HepG2 (cell line): Measurements from ENCODE around the gene UBL7. TPM values are rescaled to one million over a fixed set of nuclear protein-coding genes. Genes with fewer than 3 reads are reported as not detected.

ENCODE experiments used
- ARNTL ChIP-seq: sonication (generic); formaldehyde crosslinking; IDR thresholded peaks from 2 replicates; pipeline ENCODE4 v1.4.0; 2020; ENCODE audit warnings: mild to moderate bottlenecking, missing genetic modification reagents
- ASH2L ChIP-seq: fragments of 300-600, 200-600 bp; sonication (generic); IDR thresholded peaks from 2 replicates; pipeline ENCODE4 v1.7.0; 2017; ENCODE audit warnings: low read depth, mild to moderate bottlenecking, moderate library complexity, mixed read lengths, low read length; ENCODE audit not compliant: insufficient read length
- GTF2F1 ChIP-seq: fragments of 150-350 bp; IDR thresholded peaks from 2 replicates; pipeline ENCODE4 v1.6.1; 2014; ENCODE audit warnings: low read length
- HDAC2 ChIP-seq: sonication (generic); formaldehyde crosslinking; IDR thresholded peaks from 2 replicates; pipeline ENCODE4 v1.4.0; 2020; ENCODE audit warnings: missing genetic modification reagents
- JDP2 ChIP-seq: sonication (generic); formaldehyde crosslinking; IDR thresholded peaks from 2 replicates; pipeline ENCODE4 v1.8.1; 2022; ENCODE audit warnings: missing genetic modification reagents, borderline replicate concordance
- JUN ChIP-seq: sonication (generic); formaldehyde crosslinking; IDR thresholded peaks from 2 replicates; pipeline ENCODE4 v1.4.0; 2020; ENCODE audit warnings: mild to moderate bottlenecking, missing genetic modification reagents
- JUND ChIP-seq: sonication (generic); formaldehyde crosslinking; IDR thresholded peaks from 2 replicates; pipeline ENCODE4 v1.8.0; 2022; ENCODE audit warnings: mild to moderate bottlenecking, missing genetic modification reagents
- MAF1 ChIP-seq: sonication (generic); formaldehyde crosslinking; IDR thresholded peaks from 2 replicates; pipeline ENCODE4 v1.5.0; 2020; ENCODE audit warnings: missing genetic modification reagents, borderline replicate concordance
- MEF2D ChIP-seq: sonication (generic); formaldehyde crosslinking; IDR thresholded peaks from 2 replicates; pipeline ENCODE4 v1.5.1; 2020; ENCODE audit warnings: mild to moderate bottlenecking, missing genetic modification reagents
- MIXL1 ChIP-seq: IDR thresholded peaks from 2 replicates; pipeline ENCODE4 v1.6.1; 2016
- POGK ChIP-seq: sonication (generic); formaldehyde crosslinking; conservative IDR thresholded peaks from 2 replicates; pipeline ENCODE4 v1.8.0; 2022; ENCODE audit warnings: mild to moderate bottlenecking, moderate library complexity, missing genetic modification reagents
- POLR2AphosphoS2 ChIP-seq: IDR thresholded peaks from 2 replicates; pipeline ENCODE4 v1.6.1; 2011; ENCODE audit warnings: low read depth, low read length, improper control_type of control experiment
- PTBP1 ChIP-seq: fragments of 200-400 bp; formaldehyde crosslinking; IDR thresholded peaks from 2 replicates; pipeline ENCODE4 v1.6.1; 2018; ENCODE audit warnings: low read length, low read depth; ENCODE audit not compliant: poor library complexity, severe bottlenecking
- RFX5 ChIP-seq: IDR thresholded peaks from 2 replicates; pipeline ENCODE4 v1.6.1; 2011; ENCODE audit warnings: low read depth, low read length, improper control_type of control experiment
- ZBTB1 ChIP-seq: sonication (generic); formaldehyde crosslinking; IDR thresholded peaks from 2 replicates; pipeline ENCODE4 v1.4.0; 2020; ENCODE audit warnings: missing genetic modification reagents, borderline replicate concordance
- ZHX1 ChIP-seq: sonication (generic); formaldehyde crosslinking; IDR thresholded peaks from 2 replicates; pipeline ENCODE4 v1.8.1; 2022; ENCODE audit warnings: low read depth, mild to moderate bottlenecking, missing genetic modification reagents
- ZNF12 ChIP-seq: sonication (generic); formaldehyde crosslinking; IDR thresholded peaks from 2 replicates; pipeline ENCODE4 v1.5.0; 2020; ENCODE audit warnings: missing genetic modification reagents
- ZNF121 ChIP-seq: sonication (generic); formaldehyde crosslinking; IDR thresholded peaks from 2 replicates; pipeline ENCODE4 v1.5.0; 2020; ENCODE audit warnings: mild to moderate bottlenecking, missing genetic modification reagents
- ZNF253 ChIP-seq: sonication (generic); formaldehyde crosslinking; IDR thresholded peaks from 2 replicates; pipeline ENCODE4 v1.8.0; 2022; ENCODE audit warnings: mild to moderate bottlenecking, missing genetic modification reagents, borderline replicate concordance
- ZNF510 ChIP-seq: sonication (generic); formaldehyde crosslinking; IDR thresholded peaks from 2 replicates; pipeline ENCODE4 v1.4.0; 2020; ENCODE audit warnings: low read depth, mild to moderate bottlenecking, missing genetic modification reagents
- ZNF512B ChIP-seq: sonication (generic); formaldehyde crosslinking; IDR thresholded peaks from 2 replicates; pipeline ENCODE4 v1.5.1; 2020; ENCODE audit warnings: missing genetic modification reagents, mild to moderate bottlenecking, borderline replicate concordance
- ZNF672 ChIP-seq: sonication (generic); formaldehyde crosslinking; IDR thresholded peaks from 2 replicates; pipeline ENCODE4 v1.8.1; 2022; ENCODE audit warnings: missing genetic modification reagents
- ZNF713 ChIP-seq: sonication (generic); formaldehyde crosslinking; IDR thresholded peaks from 2 replicates; pipeline ENCODE4 v1.4.0; 2020; ENCODE audit warnings: mild to moderate bottlenecking, missing genetic modification reagents
- polyA plus RNA-seq, 8 experiments: library from polyadenylated mRNA; depleted of rRNA in 3 of 8; stranded (reverse) in 7 of 8; unstranded in 1 of 8; fragments of >200 nt; fragmentation: Illumina TruSeq in 4 of 8; extraction: Trizol in 4 of 8; gene quantifications; 2 replicates each; pipeline versions ENCODE4 v1.2.1 to v1.2.3, GENCODE V29; 2011 to 2016; ENCODE audit warnings: low read depth in 4 of 8, missing spikeins in 1 of 8, mixed read lengths in 1 of 8; ENCODE audit not compliant: insufficient read depth in 1 of 8
- total RNA-seq, 5 experiments: library from RNA; depleted of rRNA; stranded (reverse); fragments of >200 nt; fragmentation: Illumina TruSeq; extraction: Trizol; gene quantifications; 2 replicates each; pipeline ENCODE4 v1.2.3, GENCODE V29; 2016; ENCODE audit warnings: low read depth in 1 of 5

The UBL7 gene
- total and polyA plus RNA-seq, 2 of the 13 experiments (the other 11 are each of a cell fraction or from before 2014, with no cell fraction given) = 55.0 to 63.5 TPM

GRCh38 chr15:74443100-74443909 is 17.7 kb downstream of the UBL7 start (continued):
- TF ChIP-seq ZNF512B (CRISPR knock-in tag) (no peak), ZBTB1 (no peak), ZNF12 (CRISPR knock-in tag) (peak; percentile 80; the same call in 1 of the 2 replicates), GTF2F1 (no peak), JUN (peak; percentile 68; the same call in 1 of the 2 replicates), JUND (no peak; the same call in 1 of the 2 replicates), RFX5 (no peak), ZNF713 (CRISPR knock-in tag) (no peak), ZNF672 (CRISPR knock-in tag) (no peak), MEF2D (CRISPR knock-in tag) (peak; percentile 76), HDAC2 (CRISPR knock-in tag) (peak; percentile 97), ZNF510 (CRISPR knock-in tag) (no peak), JDP2 (CRISPR knock-in tag) (no peak; the same call in 1 of the 2 replicates), MIXL1 (peak; percentile 83), POGK (CRISPR knock-in tag) (no peak; the same call in 1 of the 2 replicates), ASH2L (peak; percentile 72), ZHX1 (CRISPR knock-in tag) (0 out of 2 replicates have a peak, but pooled peaks have one; percentile 46), ZNF121 (peak; percentile 51; the same call in 1 of the 2 replicates), POLR2AphosphoS2 (no peak), MAF1 (CRISPR knock-in tag) (no peak), ZNF253 (no peak), PTBP1 (no peak), ARNTL (CRISPR knock-in tag) (peak; percentile 66)
